Esophagus squamous epithelium (tissue), 5 donors: ENCODE results near the gene BCL2L13. TPM values are rescaled to one million over a fixed set of nuclear protein-coding genes. Genes with fewer than 3 reads are reported as not detected.

Experiments used
- DNase-seq: peaks from one replicate; lab custom pipeline; 2025; lab: John Stamatoyannopoulos, UW
- H3K27ac ChIP-seq, 4 donors: fragments of 200-600 bp; sonication (generic); one replicate each; pipeline ENCODE4 v1.5.1; 2016 to 2019; ENCODE audit warnings: mild to moderate bottlenecking in 1 of 4
- H3K27me3 ChIP-seq, 4 donors: fragments of 200-600 bp; sonication (generic); 1 replicate in 3 of 4; 2 replicates in 1 of 4; pipeline versions ENCODE4 v1.5.1 to v1.6.0; 2017 to 2021; ENCODE audit warnings: antibody characterized with exemption in 1 of 4
- H3K36me3 ChIP-seq, 3 donors: fragments of 200-600 bp; sonication (generic); one replicate each; pipeline ENCODE4 v1.5.1; 2016 to 2019
- H3K4me1 ChIP-seq, 3 donors: fragments of 200-600 bp; sonication (generic); one replicate each; pipeline ENCODE4 v1.5.1; 2017 to 2019
- H3K4me3 ChIP-seq, 4 donors: fragments of 200-600 bp; sonication (generic); 1 replicate in 3 of 4; 2 replicates in 1 of 4; pipeline ENCODE4 v1.5.1; 2016 to 2019; ENCODE audit warnings: mild to moderate bottlenecking in 2 of 4, moderate library complexity in 1 of 4
- H3K9me3 ChIP-seq, 3 donors: fragments of 200-600 bp; sonication (generic); one replicate each; pipeline ENCODE4 v1.5.1; 2016 to 2019
- POLR2A ChIP-seq, 4 donors: fragments of 450-650 bp; IDR thresholded peaks; one replicate each; pipeline ENCODE4 v1.6.1; 2017; ENCODE audit warnings: antibody characterized with exemption in 4 of 4, mild to moderate bottlenecking in 4 of 4, moderate library complexity in 3 of 4
- WGBS, 2 donors: methylation state at CpG; one replicate each; pipeline ENCODE4 v1.1.5; 2018; 5-methylcytosine and 5-hydroxymethylcytosine counted together
- intact Hi-C: fragments of 100-400 bp; cut with DNase I; formaldehyde crosslinking; loops from one replicate; pipeline ENCODE4 v1.15.0; 2022
- total RNA-seq, 4 donors: library from RNA; depleted of rRNA; stranded (reverse); fragments of >200 nt; gene quantifications; one replicate each; pipeline ENCODE4 v1.1.0, GENCODE V29; 2016
- TF ChIP-seq, protein P1 (sequence below), 6 experiments: fragments of 450-650 bp in 4 of 6; fragments of 200-600 bp in 2 of 6; sonication (generic) in 2 of 6; IDR thresholded peaks; one replicate each; pipeline ENCODE4 v1.5.1; 2016 to 2019; ENCODE audit warnings: antibody characterized with exemption in 6 of 6, mild to moderate bottlenecking in 4 of 6, moderate library complexity in 4 of 6
- donor health status: DM: yes; HTN: yes; CAD: no.

BCL2L13 gene
- total RNA-seq, 4 donors from 2014 or later = 31.7 to 49.2 (median 43.1) TPM

DNA sequence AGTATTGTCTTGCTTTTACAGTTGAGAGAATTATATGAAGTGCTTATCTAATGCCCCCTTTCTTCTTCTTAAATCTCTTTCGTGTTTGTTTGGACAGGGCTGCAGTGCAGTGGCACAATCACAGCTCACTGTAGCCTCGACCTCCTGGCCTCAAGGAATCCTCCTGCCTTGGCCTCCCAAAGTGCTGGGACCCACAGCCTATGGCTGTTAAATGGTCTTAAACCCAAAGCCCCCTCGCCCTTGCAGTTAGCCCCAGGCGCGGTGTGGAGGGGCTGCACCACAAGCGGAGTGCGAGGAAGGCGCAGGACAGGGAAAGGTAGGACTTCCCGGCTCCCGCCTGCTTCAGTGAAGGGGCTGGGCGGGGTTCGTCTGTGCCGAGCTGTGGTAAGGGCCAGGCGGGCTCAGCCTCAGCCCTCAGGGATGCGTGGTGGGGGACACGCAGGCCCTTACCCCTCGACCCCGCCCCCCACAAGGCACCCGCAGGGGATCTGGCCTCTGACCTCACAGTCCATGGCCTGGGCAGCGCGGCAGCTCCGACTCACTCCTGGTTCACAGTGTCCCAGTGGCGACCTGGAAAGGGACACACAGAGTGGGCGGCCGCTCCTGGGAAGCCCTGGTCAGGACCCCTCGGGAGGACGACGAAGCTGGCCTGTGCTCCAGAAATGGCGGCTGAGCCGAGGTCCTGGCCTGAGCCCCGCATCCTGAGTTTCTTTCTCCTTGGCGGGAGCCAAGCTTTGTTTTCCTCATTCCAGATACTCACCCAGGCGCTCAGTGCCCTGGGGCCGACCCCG lies 111.2 kb downstream of the BCL2L13 start:
- peaks cover 0 to 4% (median 0%) of the 10 kb centered on the region in 3 donors for H3K36me3 ChIP-seq
- H3K27ac ChIP-seq = no peak overlapping the region
- no peaks in the 10 kb centered on the region for H3K4me1 ChIP-seq
- intact Hi-C loops = no loop called here
- H3K27me3 ChIP-seq = no peaks in the 10 kb centered on the region
- TF ChIP-seq, protein P1, sequence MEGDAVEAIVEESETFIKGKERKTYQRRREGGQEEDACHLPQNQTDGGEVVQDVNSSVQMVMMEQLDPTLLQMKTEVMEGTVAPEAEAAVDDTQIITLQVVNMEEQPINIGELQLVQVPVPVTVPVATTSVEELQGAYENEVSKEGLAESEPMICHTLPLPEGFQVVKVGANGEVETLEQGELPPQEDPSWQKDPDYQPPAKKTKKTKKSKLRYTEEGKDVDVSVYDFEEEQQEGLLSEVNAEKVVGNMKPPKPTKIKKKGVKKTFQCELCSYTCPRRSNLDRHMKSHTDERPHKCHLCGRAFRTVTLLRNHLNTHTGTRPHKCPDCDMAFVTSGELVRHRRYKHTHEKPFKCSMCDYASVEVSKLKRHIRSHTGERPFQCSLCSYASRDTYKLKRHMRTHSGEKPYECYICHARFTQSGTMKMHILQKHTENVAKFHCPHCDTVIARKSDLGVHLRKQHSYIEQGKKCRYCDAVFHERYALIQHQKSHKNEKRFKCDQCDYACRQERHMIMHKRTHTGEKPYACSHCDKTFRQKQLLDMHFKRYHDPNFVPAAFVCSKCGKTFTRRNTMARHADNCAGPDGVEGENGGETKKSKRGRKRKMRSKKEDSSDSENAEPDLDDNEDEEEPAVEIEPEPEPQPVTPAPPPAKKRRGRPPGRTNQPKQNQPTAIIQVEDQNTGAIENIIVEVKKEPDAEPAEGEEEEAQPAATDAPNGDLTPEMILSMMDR (IDR thresholded peaks at IDR 0.05) = no peak
- H3K4me3 ChIP-seq = no peak overlapping the region
- no peak for DNase-seq
- no peaks in the 10 kb centered on the region for H3K9me3 ChIP-seq
- WGBS, 2 donors = 81 to 95% methylated on average over 9 to 16 of the region's 35 CpGs

DNA sequence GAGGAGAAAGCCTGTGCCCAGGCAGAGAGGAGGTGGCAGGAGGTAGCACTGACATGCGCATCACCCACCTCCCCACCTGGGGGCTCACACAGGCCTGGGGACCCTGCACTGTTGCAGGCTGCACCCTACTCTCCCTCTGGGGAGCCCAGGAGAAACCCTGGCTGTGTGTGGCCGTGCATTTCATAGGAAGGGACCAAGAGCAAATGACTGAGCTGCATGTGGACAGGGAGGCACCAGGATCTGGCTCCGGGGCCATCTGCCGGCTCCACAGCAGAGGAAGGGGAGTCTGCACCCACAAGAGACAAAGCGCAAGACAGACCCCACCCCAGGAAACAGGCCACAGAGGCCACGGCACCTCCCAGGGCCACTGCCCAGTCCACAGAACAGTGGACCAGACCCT lies 113.0 kb downstream of the BCL2L13 start:
- intact Hi-C loops = no loop called here
- DNase-seq = no peak
- Histone ChIP-seq H3K4me3 (no peak overlapping the region), H3K27me3 (no peaks in the 10 kb centered on the region), H3K27ac (no peak overlapping the region), H3K36me3 (peaks cover 0 to 4% (median 0%) of the 10 kb centered on the region in 3 donors), H3K9me3 (no peaks in the 10 kb centered on the region), H3K4me1 (no peaks in the 10 kb centered on the region)
- TF ChIP-seq, protein P1 (IDR thresholded peaks at IDR 0.05) = no peak
- TF ChIP-seq POLR2A (IDR thresholded peaks at IDR 0.05) = no peak
- 92 to 93% methylated on average over 2 to 3 of the region's 6 CpGs for WGBS, 2 donors

DNA sequence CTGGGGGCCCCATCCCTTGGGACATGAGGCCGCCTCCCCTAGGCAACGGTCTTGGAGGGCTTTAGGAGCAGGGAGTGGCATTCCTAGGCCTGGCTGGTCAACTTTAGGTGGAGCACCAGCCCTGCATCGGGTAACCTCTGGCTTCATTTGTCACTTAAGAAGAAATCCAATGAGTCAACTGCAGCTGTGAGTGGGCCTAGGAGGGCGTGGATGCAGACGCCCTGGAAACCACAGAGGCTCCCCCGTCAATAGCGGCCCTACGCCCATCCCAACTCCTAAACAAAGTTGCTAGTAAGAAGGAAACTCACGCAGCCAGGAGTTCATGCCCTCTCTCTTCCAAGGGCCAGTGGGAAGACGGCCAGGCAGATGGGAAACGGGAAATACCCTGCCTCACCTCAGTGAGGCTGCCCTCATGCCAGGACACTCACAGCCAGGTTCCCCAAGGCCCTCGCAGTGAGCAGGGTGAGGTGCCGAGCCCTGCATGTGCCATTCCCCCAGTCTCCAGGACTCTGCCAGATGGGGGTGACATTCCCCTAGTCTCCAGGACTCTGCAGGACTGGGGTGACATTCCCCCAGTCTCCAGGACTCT lies 114.9 kb downstream of the BCL2L13 start:
- Histone ChIP-seq H3K9me3 (no peaks in the 10 kb centered on the region), H3K27me3 (no peaks in the 10 kb centered on the region), H3K27ac (no peak overlapping the region), H3K4me3 (no peak overlapping the region), H3K4me1 (no peaks in the 10 kb centered on the region), H3K36me3 (peaks cover 0 to 4% (median 0%) of the 10 kb centered on the region in 3 donors)
- WGBS, 2 donors = 55 to 64% methylated on average over 10 to 11 of the region's 13 CpGs
- intact Hi-C loops = no loop called here
- no peak for TF ChIP-seq POLR2A (IDR thresholded peaks at IDR 0.05)
- TF ChIP-seq, protein P1 (IDR thresholded peaks at IDR 0.05) = no peak
- DNase-seq = no peak

DNA sequence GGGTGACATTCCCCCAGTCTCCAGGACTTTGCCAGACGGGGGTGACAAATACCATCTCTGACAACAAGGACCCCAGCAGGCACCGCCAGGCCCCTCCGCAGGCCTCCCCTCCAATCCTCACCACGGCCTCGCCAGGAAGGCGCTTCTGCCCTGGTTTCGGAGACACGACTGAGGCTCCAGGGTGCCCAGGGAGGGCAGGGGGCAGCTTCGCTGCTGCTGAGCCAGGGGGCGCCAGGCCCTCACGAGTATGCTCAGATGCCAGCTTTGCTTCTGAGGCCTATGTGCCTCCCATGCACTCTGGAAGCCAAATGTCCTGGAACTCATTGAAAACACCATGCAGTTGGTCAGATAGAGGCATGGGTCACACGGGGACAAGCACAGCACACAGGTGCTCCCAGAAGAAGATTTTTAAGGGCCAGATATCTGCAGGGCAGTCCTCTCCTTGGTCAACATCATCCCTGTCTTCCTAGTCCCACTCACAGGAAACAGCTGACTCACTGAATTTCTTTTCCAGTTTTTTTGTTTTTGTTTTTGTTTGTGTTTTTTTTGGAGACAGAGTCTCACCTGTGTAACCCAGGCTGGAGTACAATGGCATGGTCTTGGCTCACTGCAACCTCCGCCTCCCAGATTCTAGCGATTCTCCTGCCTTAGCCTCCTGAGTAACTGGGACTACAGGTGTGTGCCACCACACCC lies 115.8 kb downstream of the BCL2L13 start:
- 88 to 91% methylated on average over 3 to 6 of the region's 14 CpGs for WGBS, 2 donors
- intact Hi-C loops = no loop called here

More for the DNA sequence above, 115.8 kb downstream of the BCL2L13 start:
- H3K9me3 ChIP-seq = no peaks in the 10 kb centered on the region
- H3K27ac ChIP-seq = no peak overlapping the region
- no peaks in the 10 kb centered on the region for H3K36me3 ChIP-seq
- no peaks in the 10 kb centered on the region for H3K4me1 ChIP-seq
- H3K4me3 ChIP-seq = no peak overlapping the region
- DNase-seq = no peak
- H3K27me3 ChIP-seq = no peaks in the 10 kb centered on the region
- no peak for TF ChIP-seq POLR2A (IDR thresholded peaks at IDR 0.05)
- TF ChIP-seq, protein P1 (IDR thresholded peaks at IDR 0.05) = peak in 1 of 6 experiments; percentile 17
